Osteoblast (primary cell): Measurements from ENCODE around the gene DROSHA. TPM values are rescaled to one million over a fixed set of nuclear protein-coding genes. Genes with fewer than 3 reads are reported as not detected.
"Not testable (repeated sequence)": the region's sequence is repeated elsewhere in the genome, so short reads cannot be mapped to it uniquely, and the experiment has no call there.

Experiments used
- DNase-seq: peaks from one replicate; pipeline ENCODE4 v3.0.0; 2011; ENCODE audit warnings: low spot score, mixed read lengths; ENCODE audit not compliant: insufficient read length; ENCODE audit errors: missing footprints
- H2AFZ ChIP-seq: 2 replicates; pipeline ENCODE4 v1.6.0; 2011; ENCODE audit warnings: mild to moderate bottlenecking, low read length
- H3K27ac ChIP-seq: 2 replicates; pipeline ENCODE4 v1.5.1; 2011; ENCODE audit warnings: mild to moderate bottlenecking, low read depth, low read length, moderate library complexity
- H3K27me3 ChIP-seq: 2 replicates; pipeline ENCODE4 v1.6.0; 2012; ENCODE audit warnings: mild to moderate bottlenecking, control low read depth, inconsistent platforms, low read length, moderate library complexity; ENCODE audit not compliant: insufficient read depth
- H3K36me3 ChIP-seq: 2 replicates; pipeline ENCODE4 v1.5.1; 2011; ENCODE audit warnings: mild to moderate bottlenecking, low read length, control low read depth, moderate library complexity; ENCODE audit not compliant: insufficient read depth
- H3K4me1 ChIP-seq: 2 replicates; pipeline ENCODE4 v1.5.1; 2011; ENCODE audit warnings: mild to moderate bottlenecking, low read length, control low read depth, moderate library complexity; ENCODE audit not compliant: insufficient read depth
- H3K4me2 ChIP-seq: 2 replicates; pipeline ENCODE4 v1.6.0; 2011; ENCODE audit warnings: mild to moderate bottlenecking, low read length; ENCODE audit not compliant: insufficient read depth
- H3K4me3 ChIP-seq: fragments of 200-600 bp; sonication (generic); 3 replicates; pipeline ENCODE4 v1.5.1; 2012; ENCODE audit warnings: mild to moderate bottlenecking, low read length, inconsistent platforms; ENCODE audit not compliant: insufficient read depth
- H3K79me2 ChIP-seq: 2 replicates; pipeline ENCODE4 v1.6.0; 2012; ENCODE audit warnings: mild to moderate bottlenecking, low read length, control low read depth, inconsistent platforms; ENCODE audit not compliant: insufficient read depth
- H3K9me3 ChIP-seq: 2 replicates; pipeline ENCODE4 v1.5.1; 2011; ENCODE audit warnings: low read depth, low read length, control low read depth
- H4K20me1 ChIP-seq: 2 replicates; pipeline ENCODE4 v1.6.0; 2012; ENCODE audit warnings: mild to moderate bottlenecking, low read length, control low read depth; ENCODE audit not compliant: insufficient read depth
- total RNA-seq: library from RNA; depleted of rRNA; stranded (reverse); fragments of >200 nt; gene quantifications from 2 replicates; pipeline ENCODE4 v1.2.3, GENCODE V29; 2012
- TF ChIP-seq, protein P1 (sequence below): IDR thresholded peaks from 2 replicates; pipeline ENCODE4 v1.5.1; 2011; ENCODE audit warnings: mild to moderate bottlenecking, low read depth, low read length, moderate library complexity; ENCODE audit errors: extremely low read depth

Gene DROSHA
- total RNA-seq, 1 donor = 32.9 TPM

DNA sequence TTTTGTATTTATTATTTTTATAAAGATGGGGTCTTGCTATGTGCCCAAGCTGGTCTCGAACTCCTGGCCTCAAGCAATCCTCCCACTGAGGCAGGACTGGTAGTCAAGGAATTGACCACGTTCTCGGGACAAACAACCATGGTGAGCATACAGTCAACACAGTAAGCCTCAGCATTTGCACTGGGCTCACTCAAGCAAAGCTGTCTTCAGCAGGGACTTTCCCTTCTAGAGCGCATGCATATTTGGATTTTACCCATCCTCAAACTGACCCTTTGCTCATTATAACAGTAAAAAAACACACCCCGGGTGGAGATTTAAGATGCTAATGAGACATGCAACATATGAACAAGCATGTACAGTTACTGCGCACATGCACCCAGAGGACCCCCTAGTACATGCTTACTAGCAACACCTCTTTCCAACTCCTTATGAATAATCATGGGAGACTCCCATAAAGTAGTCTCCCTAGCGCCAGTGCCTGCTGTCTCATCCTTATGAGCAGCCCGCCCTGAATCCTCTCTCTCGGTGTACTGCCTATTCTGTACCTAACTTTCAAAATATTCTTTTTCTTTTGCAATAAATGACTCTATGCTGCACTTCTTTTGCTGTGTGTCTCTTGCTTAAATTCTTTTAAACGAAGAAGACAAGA lies 41.7 kb upstream of the DROSHA start:
- no peak overlapping the region for H2AFZ ChIP-seq
- no peaks in the 10 kb centered on the region for H3K9me3 ChIP-seq
- no peak overlapping the region for H3K4me3 ChIP-seq
- H3K27ac ChIP-seq = no peak overlapping the region
- H3K4me2 ChIP-seq = no peak overlapping the region
- H4K20me1 ChIP-seq = no peaks in the 10 kb centered on the region
- no peak for DNase-seq
- TF ChIP-seq, protein P1, sequence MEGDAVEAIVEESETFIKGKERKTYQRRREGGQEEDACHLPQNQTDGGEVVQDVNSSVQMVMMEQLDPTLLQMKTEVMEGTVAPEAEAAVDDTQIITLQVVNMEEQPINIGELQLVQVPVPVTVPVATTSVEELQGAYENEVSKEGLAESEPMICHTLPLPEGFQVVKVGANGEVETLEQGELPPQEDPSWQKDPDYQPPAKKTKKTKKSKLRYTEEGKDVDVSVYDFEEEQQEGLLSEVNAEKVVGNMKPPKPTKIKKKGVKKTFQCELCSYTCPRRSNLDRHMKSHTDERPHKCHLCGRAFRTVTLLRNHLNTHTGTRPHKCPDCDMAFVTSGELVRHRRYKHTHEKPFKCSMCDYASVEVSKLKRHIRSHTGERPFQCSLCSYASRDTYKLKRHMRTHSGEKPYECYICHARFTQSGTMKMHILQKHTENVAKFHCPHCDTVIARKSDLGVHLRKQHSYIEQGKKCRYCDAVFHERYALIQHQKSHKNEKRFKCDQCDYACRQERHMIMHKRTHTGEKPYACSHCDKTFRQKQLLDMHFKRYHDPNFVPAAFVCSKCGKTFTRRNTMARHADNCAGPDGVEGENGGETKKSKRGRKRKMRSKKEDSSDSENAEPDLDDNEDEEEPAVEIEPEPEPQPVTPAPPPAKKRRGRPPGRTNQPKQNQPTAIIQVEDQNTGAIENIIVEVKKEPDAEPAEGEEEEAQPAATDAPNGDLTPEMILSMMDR = no peak
- H3K27me3 ChIP-seq = no peaks in the 10 kb centered on the region
- no peaks in the 10 kb centered on the region for H3K36me3 ChIP-seq
- no peaks in the 10 kb centered on the region for H3K79me2 ChIP-seq
- H3K4me1 ChIP-seq = no peaks in the 10 kb centered on the region

DNA sequence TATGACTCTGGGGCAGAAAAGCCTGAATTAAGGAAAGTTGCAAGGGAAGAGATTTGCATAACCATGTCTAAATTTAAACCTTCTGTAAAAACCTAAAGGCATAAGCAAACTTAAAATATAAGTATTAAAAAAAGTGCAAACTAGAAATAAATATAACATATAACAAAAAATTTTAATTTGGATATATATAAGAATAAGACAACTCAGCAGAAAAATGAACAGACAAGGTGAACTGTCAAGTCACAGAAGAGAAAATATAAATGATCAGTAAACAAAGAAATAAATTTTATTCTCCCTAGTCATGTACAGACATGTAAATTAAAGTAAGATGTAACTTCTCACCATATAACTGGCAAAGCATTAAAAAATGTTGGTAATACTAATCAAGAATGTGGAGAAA lies 37.2 kb upstream of the DROSHA start:
- DNase-seq = no peak
- no peak overlapping the region for H3K4me3 ChIP-seq

GRCh38 chr5:31568302-31568835 lies 36.5 kb upstream of the DROSHA start:
- Histone ChIP-seq H3K4me1 (no peaks in the 10 kb centered on the region), H3K79me2 (no peaks in the 10 kb centered on the region), H4K20me1 (no peaks in the 10 kb centered on the region), H3K27ac (no peak overlapping the region), H3K4me2 (no peak overlapping the region), H3K9me3 (no peaks in the 10 kb centered on the region), H3K4me3 (no peak overlapping the region), H2AFZ (no peak overlapping the region), H3K27me3 (no peaks in the 10 kb centered on the region), H3K36me3 (no peaks in the 10 kb centered on the region)
- TF ChIP-seq, protein P1 = no peak
- no peak for DNase-seq

More for the DNA sequence above, 37.2 kb upstream of the DROSHA start:
- no peak overlapping the region for H2AFZ ChIP-seq
- no peaks in the 10 kb centered on the region for H3K36me3 ChIP-seq
- no peaks in the 10 kb centered on the region for H3K9me3 ChIP-seq
- H4K20me1 ChIP-seq = no peaks in the 10 kb centered on the region
- no peak overlapping the region for H3K27ac ChIP-seq
- H3K4me2 ChIP-seq = no peak overlapping the region
- H3K4me1 ChIP-seq = no peaks in the 10 kb centered on the region
- H3K79me2 ChIP-seq = no peaks in the 10 kb centered on the region
- H3K27me3 ChIP-seq = no peaks in the 10 kb centered on the region
- TF ChIP-seq, protein P1 = no peak

DNA sequence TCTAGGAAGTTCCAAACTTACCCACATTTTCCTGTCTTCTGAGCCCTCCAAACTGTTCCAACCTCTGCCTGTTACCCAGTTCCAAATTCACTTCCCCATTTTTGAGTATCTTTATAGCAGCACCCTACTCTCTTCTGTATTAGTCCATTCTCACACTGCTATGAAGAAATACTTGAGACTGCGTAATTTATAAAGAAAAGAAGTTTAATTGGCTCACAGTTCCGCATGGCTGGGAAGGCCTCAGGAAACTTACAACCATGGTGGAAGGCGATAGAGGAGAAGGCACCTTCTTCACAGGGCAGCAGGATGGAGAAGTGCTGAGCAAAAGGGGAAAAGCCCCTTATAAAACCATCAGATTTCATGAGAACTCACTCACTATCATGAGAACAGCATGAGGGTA lies 34.5 kb upstream of the DROSHA start:
- not testable (repeated sequence) for H3K27me3 ChIP-seq, H3K79me2 ChIP-seq, H2AFZ ChIP-seq, H3K4me3 ChIP-seq, H3K36me3 ChIP-seq, H3K4me2 ChIP-seq, H3K9me3 ChIP-seq, H3K4me1 ChIP-seq, H3K27ac ChIP-seq, DNase-seq, H4K20me1 ChIP-seq
